ENCODE results near the gene CAPSL.

- TF ChIP-seq CTCF (IDR thresholded peaks at IDR 0.05; ENCODE audit: low read length) (no peak), EZH2 (IDR thresholded peaks at IDR 0.05; ENCODE audit: borderline replicate concordance, low read length) (no peak)
Measured at GRCh38 chr5:35862126-35862525, 76.3 kb downstream of the CAPSL start.
